ENCODE results near the gene BRK1.

- no peak for TF ChIP-seq CTCF (IDR thresholded peaks at IDR 0.05)
- TF ChIP-seq POLR2A (IDR thresholded peaks at IDR 0.05), result no peak
Observed at GRCh38 chr3:10119376-10119775, 3.9 kb downstream of the BRK1 start.
